Right atrium auricular region (tissue), 2 donors: Measurements from ENCODE around the gene LIN9. TPM values are rescaled to one million over a fixed set of nuclear protein-coding genes. Genes with fewer than 3 reads are reported as not detected.
"Not testable (repeated sequence)": the region's sequence is repeated elsewhere in the genome, so short reads cannot be mapped to it uniquely, and the experiment has no call there.

Experiments used
- DNase-seq: peaks from one replicate; pipeline ENCODE4 v3.0.0-alpha.2; 2019; ENCODE audit warnings: low spot score
- H3K27ac ChIP-seq, 2 donors: fragments of 200-600 bp; sonication (generic); 1 replicate in 1 of 2; 2 replicates in 1 of 2; pipeline ENCODE4 v1.5.1; 2016 to 2019
- H3K27me3 ChIP-seq, 2 donors: fragments of 200-600 bp; sonication (generic); one replicate each; pipeline versions ENCODE4 v1.5.1 to v1.6.0; 2017 to 2019
- H3K36me3 ChIP-seq: fragments of 200-600 bp; sonication (generic); one replicate; pipeline ENCODE4 v1.5.1; 2016
- H3K4me1 ChIP-seq, 2 donors: fragments of 200-600 bp; sonication (generic); one replicate each; pipeline versions ENCODE4 v1.5.1 to v1.6.0; 2017 to 2019
- H3K4me3 ChIP-seq, 2 donors: fragments of 200-600 bp; sonication (generic); 1 replicate in 1 of 2; 2 replicates in 1 of 2; pipeline ENCODE4 v1.5.1; 2017 to 2019; ENCODE audit warnings: mild to moderate bottlenecking in 1 of 2, moderate library complexity in 1 of 2
- H3K9me3 ChIP-seq, 2 donors: fragments of 200-600 bp; sonication (generic); one replicate each; pipeline ENCODE4 v1.5.1; 2019
- total RNA-seq, 2 donors: library from RNA; depleted of rRNA; stranded (reverse); fragments of >200 nt; gene quantifications; one replicate each; pipeline ENCODE4 v1.1.0, GENCODE V29; 2016
- TF ChIP-seq, protein P1 (sequence below), 2 donors: fragments of 200-600 bp; sonication (generic); IDR thresholded peaks; one replicate each; pipeline ENCODE4 v1.5.1; 2019; ENCODE audit warnings: antibody characterized with exemption in 2 of 2

Gene LIN9
- total RNA-seq, 2 donors from 2014 or later, result 2.9 to 11.0 TPM

DNA sequence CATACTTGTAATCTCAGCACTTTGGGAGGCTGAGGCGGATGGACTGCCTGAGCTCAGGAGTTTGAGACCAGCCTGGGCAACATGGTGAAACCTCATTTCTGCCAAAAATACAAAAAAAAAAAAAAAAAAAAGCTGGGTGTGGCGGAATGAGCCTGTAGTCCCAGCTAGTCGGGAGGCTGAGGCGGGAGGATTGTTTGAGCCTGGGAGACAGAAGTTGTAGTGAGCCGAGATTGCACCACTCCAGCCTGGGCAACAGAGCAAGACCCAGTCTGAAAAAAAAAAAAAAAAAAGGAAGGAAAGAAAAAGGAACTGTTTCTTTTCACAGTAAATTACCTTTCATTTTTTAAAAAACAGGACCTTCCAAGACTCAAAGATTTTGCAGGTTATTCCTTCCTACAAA, 29.5 kb downstream of the LIN9 start:
- no peak for DNase-seq
- no peaks in the 10 kb centered on the region for H3K36me3 ChIP-seq
- no peak overlapping the region for H3K27ac ChIP-seq
- H3K27me3 ChIP-seq, result no peaks in the 10 kb centered on the region
- H3K4me1 ChIP-seq, result no peaks in the 10 kb centered on the region
- H3K4me3 ChIP-seq, result no peak overlapping the region
- TF ChIP-seq, protein P1, sequence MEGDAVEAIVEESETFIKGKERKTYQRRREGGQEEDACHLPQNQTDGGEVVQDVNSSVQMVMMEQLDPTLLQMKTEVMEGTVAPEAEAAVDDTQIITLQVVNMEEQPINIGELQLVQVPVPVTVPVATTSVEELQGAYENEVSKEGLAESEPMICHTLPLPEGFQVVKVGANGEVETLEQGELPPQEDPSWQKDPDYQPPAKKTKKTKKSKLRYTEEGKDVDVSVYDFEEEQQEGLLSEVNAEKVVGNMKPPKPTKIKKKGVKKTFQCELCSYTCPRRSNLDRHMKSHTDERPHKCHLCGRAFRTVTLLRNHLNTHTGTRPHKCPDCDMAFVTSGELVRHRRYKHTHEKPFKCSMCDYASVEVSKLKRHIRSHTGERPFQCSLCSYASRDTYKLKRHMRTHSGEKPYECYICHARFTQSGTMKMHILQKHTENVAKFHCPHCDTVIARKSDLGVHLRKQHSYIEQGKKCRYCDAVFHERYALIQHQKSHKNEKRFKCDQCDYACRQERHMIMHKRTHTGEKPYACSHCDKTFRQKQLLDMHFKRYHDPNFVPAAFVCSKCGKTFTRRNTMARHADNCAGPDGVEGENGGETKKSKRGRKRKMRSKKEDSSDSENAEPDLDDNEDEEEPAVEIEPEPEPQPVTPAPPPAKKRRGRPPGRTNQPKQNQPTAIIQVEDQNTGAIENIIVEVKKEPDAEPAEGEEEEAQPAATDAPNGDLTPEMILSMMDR (IDR thresholded peaks at IDR 0.05), result no peak
- no peaks in the 10 kb centered on the region for H3K9me3 ChIP-seq

DNA sequence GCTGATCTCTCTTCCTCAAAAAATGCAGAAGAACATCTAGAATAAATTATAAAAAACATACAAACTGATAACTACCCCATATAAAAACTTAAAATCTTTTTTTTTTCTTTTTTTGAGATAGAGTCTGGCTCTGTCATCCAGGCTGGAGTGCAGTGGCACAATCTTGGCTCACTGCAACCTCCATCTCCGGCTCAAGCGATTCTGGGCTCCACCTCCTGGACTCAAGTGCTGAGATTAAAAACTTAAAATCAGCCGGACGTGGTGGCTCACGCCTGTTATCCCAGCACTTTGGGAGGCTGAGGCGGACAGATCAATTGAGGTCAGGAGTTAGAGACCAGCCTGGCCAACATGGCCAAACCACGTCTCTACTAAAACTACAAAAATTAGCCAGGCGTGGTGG, 31.1 kb downstream of the LIN9 start:
- Histone ChIP-seq H3K36me3 (no peaks in the 10 kb centered on the region), H3K27me3 (no peaks in the 10 kb centered on the region), H3K9me3 (no peaks in the 10 kb centered on the region), H3K27ac (no peak overlapping the region), H3K4me3 (no peak overlapping the region), H3K4me1 (no peaks in the 10 kb centered on the region)
- TF ChIP-seq, protein P1 (IDR thresholded peaks at IDR 0.05), result no peak
- no peak for DNase-seq

DNA sequence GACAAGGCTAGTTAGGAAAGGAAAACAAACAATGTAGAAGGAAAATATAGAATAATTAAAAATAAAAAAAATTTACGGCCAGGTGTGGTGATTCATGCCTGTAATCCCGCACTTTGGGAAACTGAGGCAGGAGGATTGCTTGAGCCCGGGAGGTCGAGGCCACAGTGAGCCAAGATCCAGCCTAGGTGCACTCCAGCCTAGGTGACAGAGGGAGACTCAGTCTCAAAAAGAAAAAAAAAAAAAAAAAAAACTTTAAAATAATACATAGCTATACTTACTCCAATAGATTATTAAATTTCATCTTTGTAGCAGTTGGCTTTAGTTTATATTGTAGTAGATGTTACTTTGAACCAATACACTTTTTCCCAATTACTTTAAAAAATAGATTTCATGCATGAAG, 32.0 kb downstream of the LIN9 start:
- Histone ChIP-seq H3K4me1 (no peaks in the 10 kb centered on the region), H3K9me3 (no peaks in the 10 kb centered on the region), H3K36me3 (no peaks in the 10 kb centered on the region), H3K4me3 (no peak overlapping the region), H3K27me3 (no peaks in the 10 kb centered on the region), H3K27ac (no peak overlapping the region)
- no peak for DNase-seq
- TF ChIP-seq, protein P1 (IDR thresholded peaks at IDR 0.05), result no peak

- DNase-seq, result no peak
- TF ChIP-seq, protein P1 (IDR thresholded peaks at IDR 0.05), result no peak
- Histone ChIP-seq H3K4me1 (no peaks in the 10 kb centered on the region), H3K9me3 (no peaks in the 10 kb centered on the region), H3K36me3 (no peaks in the 10 kb centered on the region), H3K27ac (no peak overlapping the region), H3K4me3 (no peak overlapping the region), H3K27me3 (no peaks in the 10 kb centered on the region)
Measured at GRCh38 chr1:226276077-226276682, 32.8 kb downstream of the LIN9 start.

DNA sequence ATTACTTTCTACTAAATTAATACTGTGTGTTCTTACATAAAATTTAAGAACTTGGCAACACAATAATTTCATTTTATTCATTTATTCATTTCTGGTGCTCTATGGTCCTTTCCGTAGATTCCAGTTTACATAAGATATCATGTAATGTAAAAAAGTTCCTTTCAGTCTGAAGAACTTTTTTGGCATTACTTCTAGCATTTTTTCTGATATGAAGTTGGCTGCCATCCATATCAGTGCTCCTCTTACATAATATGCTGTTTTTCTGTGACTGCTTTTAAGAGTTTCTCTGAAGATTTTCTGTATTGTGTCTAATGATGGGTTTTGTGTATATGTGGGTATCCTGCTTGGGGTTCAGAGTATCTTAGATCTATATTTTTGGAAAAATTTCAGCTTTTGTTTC, 34.8 kb downstream of the LIN9 start:
- Histone ChIP-seq H3K4me1 (no peaks in the 10 kb centered on the region), H3K27me3 (no peaks in the 10 kb centered on the region), H3K27ac (no peak overlapping the region), H3K4me3 (no peak overlapping the region), H3K9me3 (no peaks in the 10 kb centered on the region), H3K36me3 (no peaks in the 10 kb centered on the region)
- TF ChIP-seq, protein P1 (IDR thresholded peaks at IDR 0.05), result no peak
- no peak for DNase-seq

GRCh38 chr1:226272233-226272902, 36.6 kb downstream of the LIN9 start:
- not testable (repeated sequence) for H3K27me3 ChIP-seq, H3K4me3 ChIP-seq, H3K36me3 ChIP-seq, DNase-seq, H3K9me3 ChIP-seq, H3K4me1 ChIP-seq
- peak overlapping the region in 1 of 2 donors; percentile 11 for H3K27ac ChIP-seq
